OCI-LY1 (cell line): ENCODE measurements around the gene SH3BGRL.
"Not testable (repeated sequence)": the region's sequence is repeated elsewhere in the genome, so short reads cannot be mapped to it uniquely, and the experiment has no call there.

Experiments
- H2AFZ ChIP-seq: fragments of 200-600 bp; sonication (generic), shearing (Covaris generic); 2 replicates; pipeline ENCODE4 v1.6.0; 2014; ENCODE audit warnings: antibody characterized with exemption, mild to moderate bottlenecking, low read length
- H3F3A ChIP-seq: fragments of 200-600 bp; sonication (generic), shearing (Covaris generic); 2 replicates; pipeline ENCODE4 v1.6.0; 2014; ENCODE audit warnings: mild to moderate bottlenecking, antibody characterized with exemption, low read length, moderate library complexity; ENCODE audit not compliant: insufficient read depth
- H3K27ac ChIP-seq: fragments of 200-600 bp; sonication (generic); 2 replicates; pipeline ENCODE4 v1.5.1; 2014; ENCODE audit warnings: low read length, mixed run types, mild to moderate bottlenecking, low read depth; ENCODE audit not compliant: poor library complexity, severe bottlenecking
- H3K27me3 ChIP-seq: fragments of 200-600 bp; sonication (generic); 2 replicates; pipeline ENCODE4 v1.6.0; 2014; ENCODE audit warnings: antibody characterized with exemption, mild to moderate bottlenecking, low read length, moderate library complexity; ENCODE audit not compliant: insufficient read depth
- H3K36me3 ChIP-seq: fragments of 200-600 bp; sonication (generic); 2 replicates; pipeline ENCODE4 v1.6.1; 2014; ENCODE audit warnings: mild to moderate bottlenecking, antibody characterized with exemption, low read length, moderate library complexity, mixed read lengths; ENCODE audit not compliant: insufficient read depth
- H3K4me1 ChIP-seq: fragments of 200-600 bp; sonication (generic); 2 replicates; pipeline ENCODE4 v1.5.1; 2014; ENCODE audit warnings: mild to moderate bottlenecking, low read length, moderate library complexity; ENCODE audit not compliant: insufficient read depth, severe bottlenecking
- H3K4me2 ChIP-seq: fragments of 200-600 bp; sonication (generic), shearing (Covaris generic); 2 replicates; pipeline ENCODE4 v1.6.1; 2014; ENCODE audit warnings: low read length
- H3K4me3 ChIP-seq: fragments of 200-600 bp; sonication (generic); 2 replicates; pipeline ENCODE4 v1.5.1; 2014; ENCODE audit warnings: low read length, low read depth, mild to moderate bottlenecking, mixed read lengths; ENCODE audit not compliant: poor library complexity, severe bottlenecking
- H3K79me2 ChIP-seq: fragments of 200-600 bp; shearing (Covaris generic); 2 replicates; pipeline ENCODE4 v1.6.1; 2016; ENCODE audit warnings: mixed run types, low read length, mixed read lengths; ENCODE audit not compliant: insufficient read depth
- H3K9ac ChIP-seq: fragments of 200-600 bp; sonication (generic), shearing (Covaris generic); 2 replicates; pipeline ENCODE4 v1.6.1; 2014; ENCODE audit warnings: mild to moderate bottlenecking, low read length, mixed read lengths
- H3K9me2 ChIP-seq: fragments of 200-600 bp; sonication (generic), shearing (Covaris generic); 2 replicates; pipeline ENCODE4 v1.6.1; 2014; ENCODE audit warnings: low read depth, mild to moderate bottlenecking, low read length, mixed read lengths
- H3K9me3 ChIP-seq: fragments of 200-600 bp; shearing (Covaris generic); 2 replicates; pipeline ENCODE4 v1.6.1; 2014; ENCODE audit warnings: low read length, mixed read lengths
- H4K20me1 ChIP-seq: fragments of 200-600 bp; sonication (generic), shearing (Covaris generic); 2 replicates; pipeline ENCODE4 v1.6.0; 2016; ENCODE audit warnings: mild to moderate bottlenecking, low read length; ENCODE audit not compliant: insufficient read depth
- EZH2 ChIP-seq: fragments of 200-600 bp; sonication (generic), shearing (Covaris generic); IDR thresholded peaks from 2 replicates; pipeline ENCODE4 v1.8.0; 2017; ENCODE audit warnings: borderline replicate concordance, mixed run types, mild to moderate bottlenecking, antibody characterized with exemption, low read length, moderate library complexity, mixed read lengths
- TF ChIP-seq, protein P1 (sequence below): fragments of 200-600 bp; sonication (generic), shearing (Covaris generic); IDR thresholded peaks from 2 replicates; pipeline ENCODE4 v1.5.1; 2017; ENCODE audit warnings: mild to moderate bottlenecking, antibody characterized with exemption, low read length, moderate library complexity, mixed read lengths

The SH3BGRL gene

DNA sequence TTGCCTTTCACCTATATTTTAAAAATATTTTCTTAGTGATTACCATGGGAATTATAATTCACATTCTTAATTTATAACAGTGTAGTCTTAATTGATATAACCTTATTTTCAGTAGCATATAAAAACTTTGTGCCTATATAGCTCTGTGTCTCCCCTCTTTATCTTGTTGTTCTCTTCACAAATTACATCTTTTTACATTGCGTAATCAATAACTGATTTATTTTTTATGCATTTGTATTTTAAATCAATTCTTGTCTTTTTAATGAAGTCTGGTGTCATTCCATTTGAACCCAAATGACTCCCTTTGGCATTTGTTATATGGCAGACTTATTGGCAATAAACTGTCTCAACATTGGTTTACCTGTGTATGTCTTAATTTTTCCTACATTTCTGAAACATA lies 137.0 kb downstream of the SH3BGRL start:
- Histone ChIP-seq H3K9me3 (no peaks in the 10 kb centered on the region), H3K9me2 (no peaks in the 10 kb centered on the region), H3K4me2 (no peak overlapping the region), H3K27me3 (no peaks in the 10 kb centered on the region), H4K20me1 (no peaks in the 10 kb centered on the region), H2AFZ (no peak overlapping the region), H3K4me3 (no peak overlapping the region), H3K4me1 (no peaks in the 10 kb centered on the region), H3K79me2 (no peaks in the 10 kb centered on the region), H3F3A (no peaks in the 10 kb centered on the region), H3K36me3 (no peaks in the 10 kb centered on the region), H3K9ac (no peak overlapping the region), H3K27ac (no peak overlapping the region)
- TF ChIP-seq, protein P1, sequence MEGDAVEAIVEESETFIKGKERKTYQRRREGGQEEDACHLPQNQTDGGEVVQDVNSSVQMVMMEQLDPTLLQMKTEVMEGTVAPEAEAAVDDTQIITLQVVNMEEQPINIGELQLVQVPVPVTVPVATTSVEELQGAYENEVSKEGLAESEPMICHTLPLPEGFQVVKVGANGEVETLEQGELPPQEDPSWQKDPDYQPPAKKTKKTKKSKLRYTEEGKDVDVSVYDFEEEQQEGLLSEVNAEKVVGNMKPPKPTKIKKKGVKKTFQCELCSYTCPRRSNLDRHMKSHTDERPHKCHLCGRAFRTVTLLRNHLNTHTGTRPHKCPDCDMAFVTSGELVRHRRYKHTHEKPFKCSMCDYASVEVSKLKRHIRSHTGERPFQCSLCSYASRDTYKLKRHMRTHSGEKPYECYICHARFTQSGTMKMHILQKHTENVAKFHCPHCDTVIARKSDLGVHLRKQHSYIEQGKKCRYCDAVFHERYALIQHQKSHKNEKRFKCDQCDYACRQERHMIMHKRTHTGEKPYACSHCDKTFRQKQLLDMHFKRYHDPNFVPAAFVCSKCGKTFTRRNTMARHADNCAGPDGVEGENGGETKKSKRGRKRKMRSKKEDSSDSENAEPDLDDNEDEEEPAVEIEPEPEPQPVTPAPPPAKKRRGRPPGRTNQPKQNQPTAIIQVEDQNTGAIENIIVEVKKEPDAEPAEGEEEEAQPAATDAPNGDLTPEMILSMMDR, result no peak
- no peak for TF ChIP-seq EZH2

DNA sequence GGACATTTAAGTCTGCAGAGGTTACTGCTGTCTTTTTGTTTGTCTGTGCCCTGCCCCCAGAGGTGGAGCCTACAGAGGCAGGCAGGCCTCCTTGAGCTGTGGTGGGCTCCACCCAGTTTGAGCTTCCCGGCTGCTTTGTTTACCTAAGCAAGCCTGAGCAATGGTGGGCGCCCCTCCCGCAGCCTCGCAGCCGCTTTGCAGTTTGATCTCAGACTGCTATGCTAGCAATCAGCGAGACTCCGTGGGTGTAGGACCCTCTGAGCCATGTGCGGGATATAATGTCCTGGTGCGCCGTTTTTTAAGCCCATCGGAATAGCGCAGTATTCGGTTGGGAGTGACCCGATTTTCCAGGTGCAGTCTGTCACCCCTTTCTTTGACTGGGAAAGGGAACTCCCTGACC lies 143.4 kb downstream of the SH3BGRL start:
- not testable (repeated sequence) for H3K9me3 ChIP-seq, H3K36me3 ChIP-seq, H3K27me3 ChIP-seq, H3K4me2 ChIP-seq, H3K9me2 ChIP-seq, H3K9ac ChIP-seq, H4K20me1 ChIP-seq, H3K4me3 ChIP-seq, H3K27ac ChIP-seq, H2AFZ ChIP-seq, H3F3A ChIP-seq, H3K4me1 ChIP-seq, H3K79me2 ChIP-seq
